Endothelial cell of umbilical vein (primary cell): ENCODE data around the gene ZNF425. TPM values are rescaled to one million over a fixed set of nuclear protein-coding genes. Genes with fewer than 3 reads are reported as not detected.

Experiments
- BruUV-seq: library from RNA; stranded (reverse); fragments of 400-500 nt; replicated peaks from 2 replicates; lab custom pipeline; 2021; lab: Mats Ljungman, UMichigan
- CTCF ChIA-PET: fragments of 300-600, 350-600 bp; sonication (Branson Sonifier 250); formaldehyde crosslinking; loops from one replicate; lab custom pipeline; 2021; ENCODE audit warnings: antibody characterized with exemption, inconsistent platforms; lab: Charles Lee
- POLR2A ChIA-PET: fragments of 300-600, 350-600 bp; sonication (Branson Sonifier 250); formaldehyde crosslinking; loops from one replicate; lab custom pipeline; 2021; ENCODE audit warnings: antibody characterized with exemption, inconsistent platforms; lab: Charles Lee
- DNase-seq: peaks from one replicate; pipeline ENCODE4 v3.0.0-alpha.2; 2011; ENCODE audit warnings: low read depth, low spot score
- FAIRE-seq: peaks from 2 replicates; lab custom pipeline; 2011; peaks lifted over from hg19 to GRCh38; lab: Jason Lieb, UNC
- H2AFZ ChIP-seq: 2 replicates; pipeline ENCODE4 v1.6.0; 2012; ENCODE audit warnings: low read depth, low read length, control low read depth, inconsistent platforms
- H3K27ac ChIP-seq: 2 replicates; pipeline ENCODE4 v1.5.1; 2011; ENCODE audit warnings: low read depth, mild to moderate bottlenecking, control low read depth, low read length, moderate library complexity; ENCODE audit not compliant: insufficient read depth
- H3K27me3 ChIP-seq, 2 experiments: 2 replicates each; pipeline versions ENCODE4 v1.6.0 to v1.6.1; 2011; ENCODE audit warnings: low read length in 2 of 2, mixed read lengths in 1 of 2; ENCODE audit not compliant: control insufficient read depth in 2 of 2, insufficient read depth in 2 of 2
- H3K36me3 ChIP-seq, 2 experiments: 2 replicates in 1 of 2; 3 replicates in 1 of 2; pipeline ENCODE4 v1.5.1; 2011; ENCODE audit warnings: low read length in 2 of 2, mild to moderate bottlenecking in 1 of 2, moderate library complexity in 1 of 2; ENCODE audit not compliant: control insufficient read depth in 2 of 2, insufficient read depth in 2 of 2; ENCODE audit errors: extremely low read depth in 1 of 2
- H3K4me1 ChIP-seq: 3 replicates; pipeline ENCODE4 v1.5.1; 2011; ENCODE audit warnings: mild to moderate bottlenecking, low read length; ENCODE audit not compliant: control insufficient read depth, insufficient read depth; ENCODE audit errors: extremely low read depth
- H3K4me2 ChIP-seq: 2 replicates; pipeline ENCODE4 v1.6.1; 2011; ENCODE audit warnings: low read length, control low read depth, mixed read lengths; ENCODE audit not compliant: insufficient read depth
- H3K4me3 ChIP-seq, 3 experiments: fragments of 200-600 bp in 1 of 3; sonication (generic), shearing (Covaris generic) in 1 of 3; replicated peaks in 1 of 3; 2 replicates each; pipeline ENCODE4 v1.5.1; 2011 to 2016; ENCODE audit warnings: control low read depth in 3 of 3, low read length in 3 of 3, mild to moderate bottlenecking in 2 of 3, inconsistent platforms in 1 of 3, low read depth in 1 of 3, moderate library complexity in 1 of 3; ENCODE audit not compliant: insufficient read depth in 1 of 3
- H3K79me2 ChIP-seq: 2 replicates; pipeline ENCODE4 v1.6.0; 2012; ENCODE audit warnings: low read length, inconsistent platforms; ENCODE audit not compliant: control insufficient read depth, insufficient read depth
- H3K9ac ChIP-seq: replicated peaks from 2 replicates; pipeline ENCODE3; 2011; ENCODE audit warnings: low read length, control low read depth; ENCODE audit not compliant: insufficient read depth; ENCODE audit errors: extremely low read depth
- H3K9me1 ChIP-seq: replicated peaks from 3 replicates; pipeline ENCODE4 v1.6.0; 2011; ENCODE audit warnings: mild to moderate bottlenecking, low read length; ENCODE audit not compliant: control insufficient read depth, insufficient read depth; ENCODE audit errors: extremely low read depth
- H3K9me3 ChIP-seq: replicated peaks from 2 replicates; pipeline ENCODE4 v1.5.1; 2012; ENCODE audit warnings: low read length, inconsistent platforms; ENCODE audit not compliant: control insufficient read depth, insufficient read depth
- H4K20me1 ChIP-seq: replicated peaks from 2 replicates; pipeline ENCODE3; 2011; ENCODE audit warnings: mild to moderate bottlenecking, low read length; ENCODE audit not compliant: control insufficient read depth, insufficient read depth; ENCODE audit errors: extremely low read depth
- EZH2 ChIP-seq: IDR thresholded peaks from 2 replicates; pipeline ENCODE4 v1.6.1; 2012; ENCODE audit warnings: borderline replicate concordance, low read depth, mild to moderate bottlenecking, moderate library complexity, low read length, inconsistent platforms; ENCODE audit not compliant: severe bottlenecking
- FOS ChIP-seq: IDR thresholded peaks from 2 replicates; pipeline ENCODE4 v1.6.1; 2011; ENCODE audit warnings: mild to moderate bottlenecking, low read length, moderate library complexity, borderline replicate concordance; ENCODE audit not compliant: insufficient read depth
- GATA2 ChIP-seq: IDR thresholded peaks from 2 replicates; pipeline ENCODE4 v1.7.0; 2011; ENCODE audit warnings: low read depth, mild to moderate bottlenecking, moderate library complexity, mixed read lengths, low read length; ENCODE audit not compliant: insufficient read length, insufficient read depth
- JUN ChIP-seq: IDR thresholded peaks from 2 replicates; pipeline ENCODE4 v1.6.1; 2011; ENCODE audit warnings: borderline replicate concordance, low read depth; ENCODE audit not compliant: insufficient read length, insufficient read depth
- MYC ChIP-seq: IDR thresholded peaks from one replicate; pipeline ENCODE4 v1.6.1; 2011; ENCODE audit warnings: mild to moderate bottlenecking, low read depth, low read length
- POLR2A ChIP-seq: IDR thresholded peaks from 2 replicates; pipeline ENCODE4 v1.6.1; 2012; ENCODE audit warnings: low read depth, mild to moderate bottlenecking, control low read depth, low read length
- POLR2AphosphoS5 ChIP-seq: IDR thresholded peaks from 2 replicates; pipeline ENCODE4 v1.6.1; 2012; ENCODE audit warnings: low read depth, mild to moderate bottlenecking, control low read depth, low read length, moderate library complexity; ENCODE audit not compliant: insufficient read depth
- dilution Hi-C: fragments of 300-500 bp; cut with MboI; formaldehyde crosslinking; loops from one replicate; pipeline ENCODE4 v1.15.0; 2019; ENCODE audit warnings: low sequenced_read_pairs; ENCODE audit not compliant: extremely low pct_ligation_motif_present
- intact Hi-C: fragments of 100-400 bp; cut with micrococcal nuclease; formaldehyde crosslinking; loops from one replicate; pipeline ENCODE4 v1.10.0; 2022
- polyA plus RNA-seq, 4 experiments: library from polyadenylated mRNA; depleted of rRNA in 3 of 4; stranded (reverse) in 3 of 4; unstranded in 1 of 4; fragments of >200 nt; gene quantifications; 2 replicates each; pipeline versions ENCODE4 v1.2.1 to v1.2.3, GENCODE V29; 2011 to 2012; ENCODE audit warnings: missing spikeins in 1 of 4
- total RNA-seq: library from RNA; stranded (reverse); gene quantifications from 2 replicates; pipeline ENCODE4 v1.2.3, GENCODE V29; 2021
- TF ChIP-seq, protein P1 (sequence below): IDR thresholded peaks from 2 replicates; pipeline ENCODE4 v1.6.1; 2011; ENCODE audit not compliant: insufficient read depth, insufficient read length
- TF ChIP-seq, protein P2 (sequence below), 2 donors: IDR thresholded peaks; 1 replicate in 1 of 2; 2 replicates in 1 of 2; pipeline ENCODE4 v1.5.1; 2011; ENCODE audit warnings: low read length in 2 of 2, mild to moderate bottlenecking in 2 of 2, moderate library complexity in 2 of 2, control low read depth in 1 of 2, inconsistent platforms in 1 of 2, low read depth in 1 of 2; ENCODE audit not compliant: insufficient read depth in 1 of 2; ENCODE audit errors: extremely low read depth in 1 of 2

Gene ZNF425
- total and polyA plus RNA-seq, 2 donors (not counting 3 experiments of a cell fraction or from before 2014, with no cell fraction given): 0.68 to 0.93 TPM

DNA sequence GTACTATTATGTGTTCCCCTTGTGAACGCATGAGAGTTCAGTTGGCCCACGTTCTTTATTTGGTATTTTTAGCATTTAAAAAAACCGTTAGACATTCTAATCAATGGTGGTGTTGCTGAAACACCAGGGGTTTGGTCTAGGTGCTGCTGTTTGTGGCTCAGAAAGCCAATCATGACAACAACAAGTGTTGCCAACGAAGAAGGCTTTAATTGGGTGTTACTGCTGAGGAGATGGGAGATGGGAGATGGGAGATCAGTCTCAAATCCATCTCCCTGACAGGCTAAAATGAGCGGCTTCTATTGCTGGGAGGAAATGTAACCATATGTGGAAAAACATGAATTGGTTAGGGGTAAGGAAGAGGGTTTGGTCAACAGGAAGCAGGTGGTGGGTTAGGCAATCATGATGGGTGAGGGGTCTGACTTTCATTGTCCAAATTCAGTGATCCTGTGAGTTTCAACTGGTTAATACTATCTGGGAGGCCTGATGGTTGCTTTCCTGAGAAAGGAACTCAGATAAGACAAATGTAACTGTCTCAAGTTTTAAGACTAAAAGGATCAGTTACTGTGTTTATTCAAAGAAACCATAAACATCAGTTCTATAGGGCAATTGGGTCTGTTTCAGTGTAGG lies 4.6 kb upstream of the ZNF425 start:
- no TSS peak for BruUV-seq
- intact Hi-C loops: no loop called here
- no peaks in the 10 kb centered on the region for H3K36me3 ChIP-seq
- no peaks in the 10 kb centered on the region for H3K27me3 ChIP-seq
- dilution Hi-C loops: no loop called here
- H3K9me1 ChIP-seq: no peaks in the 10 kb centered on the region
- no peak overlapping the region for H3K27ac ChIP-seq
- CTCF ChIA-PET: no interaction called here
- peaks cover 6% of the 10 kb centered on the region for H3K9me3 ChIP-seq
- no peak overlapping the region for H3K9ac ChIP-seq
- DNase-seq: no peak
- no peak for FAIRE-seq
- peaks cover 6% of the 10 kb centered on the region for H3K4me1 ChIP-seq
- H3K79me2 ChIP-seq: peaks cover 2% of the 10 kb centered on the region
- TF ChIP-seq GATA2 (no peak), POLR2A (no peak), POLR2AphosphoS5 (no peak), JUN (no peak)
- TF ChIP-seq, protein P1, sequence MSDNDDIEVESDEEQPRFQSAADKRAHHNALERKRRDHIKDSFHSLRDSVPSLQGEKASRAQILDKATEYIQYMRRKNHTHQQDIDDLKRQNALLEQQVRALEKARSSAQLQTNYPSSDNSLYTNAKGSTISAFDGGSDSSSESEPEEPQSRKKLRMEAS: no peak
- H2AFZ ChIP-seq: no peak overlapping the region
- no peak overlapping the region for H3K4me2 ChIP-seq
- no peaks in the 10 kb centered on the region for H4K20me1 ChIP-seq
- POLR2A ChIA-PET: no interaction called here
- H3K4me3 ChIP-seq: no peak overlapping the region

DNA sequence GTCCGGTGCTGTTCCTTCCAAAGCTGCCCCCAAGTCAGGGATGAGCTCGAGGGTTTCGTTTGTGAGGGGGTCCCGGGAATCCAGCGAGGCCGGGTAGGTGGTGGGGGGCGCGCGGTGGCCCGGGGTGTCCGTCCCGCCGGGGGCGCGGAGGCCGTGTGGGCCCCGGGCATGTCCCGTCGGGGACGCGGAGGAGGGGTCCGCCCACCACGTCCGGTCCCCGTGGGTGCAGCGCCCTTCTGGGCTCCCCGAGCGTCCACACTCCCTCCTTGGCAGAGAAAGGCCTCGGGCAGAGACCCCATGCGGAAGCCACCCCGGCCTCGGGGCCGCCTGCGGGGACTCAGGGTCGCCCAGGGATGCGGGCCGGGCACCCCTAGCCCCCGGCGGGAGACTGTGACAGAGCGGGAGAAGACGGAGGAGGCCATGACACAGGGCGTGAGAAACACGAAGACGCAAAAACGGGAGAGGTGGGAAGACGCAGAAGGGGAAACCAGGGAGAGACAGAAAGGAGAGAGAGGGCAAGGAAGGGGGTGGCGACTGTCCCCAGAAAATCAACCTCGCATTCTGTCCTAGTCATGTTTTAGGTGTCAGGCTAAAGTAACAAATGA lies 640 bp upstream of the ZNF425 start:
- no TSS peak for BruUV-seq
- Histone ChIP-seq H3K4me2 (peak overlapping the region; percentile 84), H3K4me1 (peaks cover 13% of the 10 kb centered on the region), H3K36me3 (no peaks in the 10 kb centered on the region), H3K9me3 (peaks cover 6% of the 10 kb centered on the region), H3K9ac (peak overlapping the region; percentile 54), H3K4me3 (peak overlapping the region; percentile 56 to 96 (median 78)), H3K27ac (peak overlapping the region; percentile 2), H4K20me1 (no peaks in the 10 kb centered on the region), H2AFZ (peak overlapping the region; percentile 26), H3K79me2 (peaks cover 13% of the 10 kb centered on the region), H3K9me1 (no peaks in the 10 kb centered on the region), H3K27me3 (no peaks in the 10 kb centered on the region)
- CTCF ChIA-PET: interaction anchor here (0.9 to 3.8 kb wide), 10 partner anchors 9 to 334 kb away, joined by 3 to 61 read pairs (median 5); partner anchors contain the start of genes ZNF282, ZNF398 and ZNF777
- intact Hi-C loops: loop anchor here (1.0 to 10.0 kb wide), 8 partner anchors 16 to 368 kb away; partner anchors contain the start of genes PDIA4, ZNF282, ZNF398 and ZNF746
- peak; percentile 58 for DNase-seq
- FAIRE-seq: no peak
- TF ChIP-seq EZH2 (no peak), POLR2A (no peak), FOS (no peak), JUN (no peak), MYC (no peak), POLR2AphosphoS5 (no peak), GATA2 (no peak)
- TF ChIP-seq, protein P2, sequence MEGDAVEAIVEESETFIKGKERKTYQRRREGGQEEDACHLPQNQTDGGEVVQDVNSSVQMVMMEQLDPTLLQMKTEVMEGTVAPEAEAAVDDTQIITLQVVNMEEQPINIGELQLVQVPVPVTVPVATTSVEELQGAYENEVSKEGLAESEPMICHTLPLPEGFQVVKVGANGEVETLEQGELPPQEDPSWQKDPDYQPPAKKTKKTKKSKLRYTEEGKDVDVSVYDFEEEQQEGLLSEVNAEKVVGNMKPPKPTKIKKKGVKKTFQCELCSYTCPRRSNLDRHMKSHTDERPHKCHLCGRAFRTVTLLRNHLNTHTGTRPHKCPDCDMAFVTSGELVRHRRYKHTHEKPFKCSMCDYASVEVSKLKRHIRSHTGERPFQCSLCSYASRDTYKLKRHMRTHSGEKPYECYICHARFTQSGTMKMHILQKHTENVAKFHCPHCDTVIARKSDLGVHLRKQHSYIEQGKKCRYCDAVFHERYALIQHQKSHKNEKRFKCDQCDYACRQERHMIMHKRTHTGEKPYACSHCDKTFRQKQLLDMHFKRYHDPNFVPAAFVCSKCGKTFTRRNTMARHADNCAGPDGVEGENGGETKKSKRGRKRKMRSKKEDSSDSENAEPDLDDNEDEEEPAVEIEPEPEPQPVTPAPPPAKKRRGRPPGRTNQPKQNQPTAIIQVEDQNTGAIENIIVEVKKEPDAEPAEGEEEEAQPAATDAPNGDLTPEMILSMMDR (IDR thresholded peaks at IDR 0.05; ENCODE audit: extremely low read depth in 1 of 2, insufficient read depth in 1 of 2, low read depth in 1 of 2, low read length in 2 of 2): no peak
- TF ChIP-seq, protein P1: no peak
- POLR2A ChIA-PET: no interaction called here
- dilution Hi-C loops: no loop called here
